B cell (primary cell): Measurements from ENCODE around the gene WDR31. TPM values are rescaled to one million over a fixed set of nuclear protein-coding genes. Genes with fewer than 3 reads are reported as not detected.

Source experiments
- ATAC-seq: fragments of 200-7000 bp; cut with Tn5 transposase; one replicate; pipeline ENCODE4 v1.10.0; 2021; ENCODE audit warnings: low read depth, mild to moderate bottlenecking, moderate number of reproducible peaks, moderate library complexity
- CTCF ChIA-PET: fragments of 350-600 bp; sonication (Branson Sonifier 250); formaldehyde crosslinking; loops from one replicate; lab custom pipeline; 2021; ENCODE audit warnings: antibody characterized with exemption, inconsistent platforms; lab: Charles Lee
- POLR2A ChIA-PET: fragments of 350-600 bp; sonication (Branson Sonifier 250); formaldehyde crosslinking; loops from one replicate; lab custom pipeline; 2021; ENCODE audit warnings: antibody characterized with exemption; lab: Charles Lee
- DNase-seq: peaks from one replicate; pipeline ENCODE4 v3.0.0; 2013
- H2AFZ ChIP-seq: 2 replicates; pipeline ENCODE4 v1.6.1; 2012; ENCODE audit warnings: mild to moderate bottlenecking, low read depth, low read length; ENCODE audit not compliant: insufficient read depth, poor library complexity, severe bottlenecking
- H3K27ac ChIP-seq, 2 donors: 1 replicate in 1 of 2; 2 replicates in 1 of 2; pipeline ENCODE4 v1.5.1; 2012 to 2013; ENCODE audit warnings: low read length in 2 of 2, mild to moderate bottlenecking in 2 of 2, moderate library complexity in 1 of 2
- H3K27me3 ChIP-seq, 4 experiments: fragments of 200-600 bp in 1 of 4; sonication (generic) in 1 of 4; replicated peaks in 1 of 4; 1 replicate in 2 of 4; 2 replicates in 2 of 4; pipeline versions ENCODE4 v1.6.1 to v1.7.0; 2013 to 2016; ENCODE audit warnings: low read length in 3 of 4, mild to moderate bottlenecking in 2 of 4, mixed read lengths in 1 of 4, moderate library complexity in 1 of 4; ENCODE audit not compliant: insufficient read depth in 4 of 4, control insufficient read depth in 3 of 4; ENCODE audit errors: control extremely low read depth in 1 of 4
- H3K36me3 ChIP-seq, 2 experiments: replicated peaks in 1 of 2; 1 replicate in 1 of 2; 2 replicates in 1 of 2; pipeline versions ENCODE4 v1.6.1 to v1.7.1; 2013; ENCODE audit warnings: low read length in 1 of 2; ENCODE audit not compliant: insufficient read depth in 2 of 2, control insufficient read depth in 1 of 2; ENCODE audit errors: control extremely low read depth in 1 of 2, extremely low read depth in 1 of 2
- H3K4me1 ChIP-seq, 2 donors: fragments of 200-600 bp in 1 of 2; sonication (generic) in 1 of 2; 1 replicate in 1 of 2; 2 replicates in 1 of 2; pipeline versions ENCODE4 v1.5.1 to v1.6.1; 2013 to 2017; ENCODE audit warnings: low read length in 2 of 2; ENCODE audit not compliant: control insufficient read depth in 2 of 2, insufficient read depth in 2 of 2
- H3K4me2 ChIP-seq: replicated peaks from 2 replicates; pipeline ENCODE3; 2012; ENCODE audit warnings: mild to moderate bottlenecking, low read depth, low read length; ENCODE audit not compliant: poor library complexity, severe bottlenecking
- H3K4me3 ChIP-seq, 5 experiments: fragments of 200-600 bp in 1 of 5; sonication (generic) in 1 of 5; 1 replicate in 3 of 5; 2 replicates in 2 of 5; pipeline versions ENCODE4 v1.5.1 to v1.7.0; 2011 to 2016; ENCODE audit warnings: low read length in 4 of 5, mild to moderate bottlenecking in 4 of 5, low read depth in 2 of 5, control low read depth in 1 of 5, moderate library complexity in 1 of 5; ENCODE audit not compliant: insufficient read depth in 1 of 5; ENCODE audit errors: control extremely low read depth in 1 of 5, extremely low read depth in 1 of 5
- H3K79me2 ChIP-seq: fragments of 200-600 bp; sonication (generic); one replicate; pipeline ENCODE4 v1.6.0; 2016; ENCODE audit warnings: low read length; ENCODE audit not compliant: control insufficient read depth, insufficient read depth
- H3K9ac ChIP-seq: fragments of 200-600 bp; sonication (generic); 2 replicates; pipeline ENCODE4 v1.6.1; 2017; ENCODE audit warnings: mild to moderate bottlenecking, low read length, moderate library complexity
- H3K9me3 ChIP-seq, 3 donors: one replicate each; pipeline versions ENCODE4 v1.6.1 to v1.7.1; 2013; ENCODE audit warnings: low read length in 2 of 3; ENCODE audit not compliant: control insufficient read depth in 2 of 3, insufficient read depth in 1 of 3; ENCODE audit errors: control extremely low read depth in 1 of 3
- H4K20me1 ChIP-seq: 2 replicates; pipeline ENCODE4 v1.6.0; 2012; ENCODE audit warnings: mild to moderate bottlenecking, low read length; ENCODE audit not compliant: insufficient read depth, control insufficient read depth, poor library complexity, severe bottlenecking
- H3K27ac Mint-ChIP-seq: one replicate; pipeline ENCODE4 v1.8.0; 2021; ENCODE audit warnings: mixed read lengths
- H3K27me3 Mint-ChIP-seq: one replicate; pipeline ENCODE4 v1.8.0; 2021; ENCODE audit warnings: mixed read lengths
- H3K4me1 Mint-ChIP-seq: one replicate; pipeline ENCODE4 v1.8.0; 2021; ENCODE audit warnings: mixed read lengths
- H3K4me3 Mint-ChIP-seq: one replicate; pipeline ENCODE4 v1.8.0; 2021; ENCODE audit warnings: mixed read lengths
- H3K9me3 Mint-ChIP-seq: one replicate; pipeline ENCODE4 v1.8.0; 2022; ENCODE audit warnings: mixed read lengths; ENCODE audit not compliant: insufficient read depth
- CTCF ChIP-seq: fragments of 200-600 bp; IDR thresholded peaks from one replicate; pipeline ENCODE4 v1.8.0; 2022; ENCODE audit warnings: antibody characterized with exemption, mild to moderate bottlenecking
- EZH2 ChIP-seq: IDR thresholded peaks from 2 replicates; pipeline ENCODE4 v1.6.1; 2012; ENCODE audit warnings: borderline replicate concordance, low read depth, mild to moderate bottlenecking, moderate library complexity, low read length; ENCODE audit not compliant: insufficient read depth, poor library complexity, severe bottlenecking
- WGBS: methylation state at CpG from one replicate; pipeline ENCODE4 v1.1.5; 2013; ENCODE audit warnings: missing lambda C conversion rate; ENCODE audit not compliant: insufficient coverage; 5-methylcytosine and 5-hydroxymethylcytosine counted together
- intact Hi-C: fragments of 100-400 bp; cut with micrococcal nuclease; formaldehyde crosslinking; loops from one replicate; pipeline ENCODE4 v1.10.0; 2022
- polyA plus RNA-seq: library from polyadenylated mRNA; depleted of rRNA; stranded (reverse); fragments of >200 nt; gene quantifications from 2 replicates; pipeline ENCODE4 v1.2.3, GENCODE V29; 2012
- total RNA-seq, 2 donors: library from RNA; stranded (reverse); fragments of 120-200 nt in 1 of 2; gene quantifications; 1 replicate in 1 of 2; 2 replicates in 1 of 2; pipeline versions ENCODE4 v1.2.3 to v1.2.4, GENCODE V29; 2013 to 2022

Gene WDR31
- total and polyA plus RNA-seq, 2 donors (not counting 1 experiment from before 2014, with no cell fraction given) = 0.36 to 0.62 TPM

- no peaks in the 10 kb centered on the region for H4K20me1 ChIP-seq
- peaks cover 0 to 5% (median 0%) of the 10 kb centered on the region in 4 experiments for H3K27me3 ChIP-seq
- no peaks in the 10 kb centered on the region for H3K4me1 ChIP-seq
- ATAC-seq (no peak), DNase-seq (no peak)
- 87% methylated on average over 11 of the region's 15 CpGs for WGBS
- ChIA-PET POLR2A (no interaction called here), CTCF (interaction anchor here (0.7 kb wide), 1 partner anchor 9 kb away, joined by 5 read pairs; no protein-coding TSS in a partner anchor)
- Mint-ChIP-seq H3K4me1 (no peaks in the 10 kb centered on the region), H3K4me3 (no peak overlapping the region), H3K9me3 (no peaks in the 10 kb centered on the region), H3K27ac (no peak overlapping the region), H3K27me3 (peaks cover 27% of the 10 kb centered on the region)
- H3K27ac ChIP-seq = no peak overlapping the region
- H3K4me2 ChIP-seq = no peak overlapping the region
- no peak overlapping the region for H3K9ac ChIP-seq
- intact Hi-C loops = no loop called here
- H3K79me2 ChIP-seq = no peaks in the 10 kb centered on the region
- no peaks in the 10 kb centered on the region for H3K9me3 ChIP-seq
- no peak overlapping the region for H2AFZ ChIP-seq
- H3K36me3 ChIP-seq = no peaks in the 10 kb centered on the region
- TF ChIP-seq CTCF (no peak), EZH2 (no peak)
- no peak overlapping the region for H3K4me3 ChIP-seq
These were observed 40.9 kb downstream of the WDR31 start for GRCh38 chr9:113298924-113299770.

- CTCF ChIA-PET = no interaction called here
- H3K4me1 ChIP-seq = no peaks in the 10 kb centered on the region
- Mint-ChIP-seq H3K27me3 (peaks cover 24% of the 10 kb centered on the region), H3K4me1 (no peaks in the 10 kb centered on the region), H3K4me3 (no peak overlapping the region), H3K9me3 (no peaks in the 10 kb centered on the region), H3K27ac (no peak overlapping the region)
- H3K36me3 ChIP-seq = no peaks in the 10 kb centered on the region
- no peak overlapping the region for H2AFZ ChIP-seq
- H3K27ac ChIP-seq = no peak overlapping the region
- H4K20me1 ChIP-seq = no peaks in the 10 kb centered on the region
- H3K79me2 ChIP-seq = no peaks in the 10 kb centered on the region
- DNase-seq (no peak), ATAC-seq (no peak)
- no peaks in the 10 kb centered on the region for H3K9me3 ChIP-seq
- H3K4me2 ChIP-seq = no peak overlapping the region
- WGBS = 100% methylated on average over 7 of the region's 8 CpGs
- TF ChIP-seq CTCF (no peak), EZH2 (no peak)
- peaks cover 0 to 5% (median 0%) of the 10 kb centered on the region in 4 experiments for H3K27me3 ChIP-seq
- H3K4me3 ChIP-seq = no peak overlapping the region
- H3K9ac ChIP-seq = no peak overlapping the region
- intact Hi-C loops = no loop called here
- POLR2A ChIA-PET = no interaction called here
These were observed 41.8 kb downstream of the WDR31 start for GRCh38 chr9:113298311-113298710.
